Measurements from ENCODE around the gene C12orf60.

Gene C12orf60

DNA sequence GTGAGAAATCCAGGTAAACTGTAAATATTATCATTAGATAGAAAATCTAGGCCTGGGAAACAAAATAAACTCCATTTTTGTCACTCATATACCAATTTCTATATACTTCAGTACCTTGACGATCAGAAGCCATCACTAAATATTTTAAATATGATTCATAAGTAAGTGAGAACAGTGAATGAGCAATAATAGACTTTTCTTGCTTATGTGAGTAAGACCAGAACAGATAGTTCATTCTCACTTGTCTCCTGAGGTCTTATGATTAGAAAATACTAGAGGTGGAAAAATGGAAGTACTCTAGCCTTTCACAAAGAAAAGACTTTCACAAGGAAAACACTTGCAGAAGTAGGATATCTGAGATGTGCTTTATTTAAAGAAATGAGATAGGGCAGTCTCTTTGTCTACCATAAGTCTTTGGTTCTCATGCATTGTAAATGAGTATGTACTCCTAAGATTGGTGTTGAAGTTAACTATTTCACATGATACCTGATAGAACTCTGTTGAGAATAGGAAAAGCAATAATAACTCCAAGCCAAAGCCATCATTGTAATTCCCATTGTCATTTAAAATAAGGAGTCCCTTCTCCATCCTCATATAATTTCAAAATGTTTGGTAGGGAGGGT is 20.7 kb downstream of the C12orf60 start:
- Histone ChIP-seq H3K9ac (no peak overlapping the region), H2AFZ (ENCODE audit: low read depth) (no peak overlapping the region), H3K79me2 (ENCODE audit: insufficient read depth, low read depth) (no peaks in the 10 kb centered on the region), H3K4me3 (IDR thresholded peaks at IDR 0.05; ENCODE audit: insufficient read depth, low read depth, low read length) (no peak overlapping the region), H3K4me1 (ENCODE audit: low read depth, poor library complexity, severe bottlenecking) (no peaks in the 10 kb centered on the region), H3K27ac (no peak overlapping the region), H4K20me1 (ENCODE audit: insufficient read depth) (no peaks in the 10 kb centered on the region), H3K36me3 (ENCODE audit: insufficient read depth) (no peaks in the 10 kb centered on the region), H3K4me2 (no peak overlapping the region), H3K27me3 (ENCODE audit: insufficient read depth, low read depth) (no peaks in the 10 kb centered on the region)
- TF ChIP-seq, protein P1, sequence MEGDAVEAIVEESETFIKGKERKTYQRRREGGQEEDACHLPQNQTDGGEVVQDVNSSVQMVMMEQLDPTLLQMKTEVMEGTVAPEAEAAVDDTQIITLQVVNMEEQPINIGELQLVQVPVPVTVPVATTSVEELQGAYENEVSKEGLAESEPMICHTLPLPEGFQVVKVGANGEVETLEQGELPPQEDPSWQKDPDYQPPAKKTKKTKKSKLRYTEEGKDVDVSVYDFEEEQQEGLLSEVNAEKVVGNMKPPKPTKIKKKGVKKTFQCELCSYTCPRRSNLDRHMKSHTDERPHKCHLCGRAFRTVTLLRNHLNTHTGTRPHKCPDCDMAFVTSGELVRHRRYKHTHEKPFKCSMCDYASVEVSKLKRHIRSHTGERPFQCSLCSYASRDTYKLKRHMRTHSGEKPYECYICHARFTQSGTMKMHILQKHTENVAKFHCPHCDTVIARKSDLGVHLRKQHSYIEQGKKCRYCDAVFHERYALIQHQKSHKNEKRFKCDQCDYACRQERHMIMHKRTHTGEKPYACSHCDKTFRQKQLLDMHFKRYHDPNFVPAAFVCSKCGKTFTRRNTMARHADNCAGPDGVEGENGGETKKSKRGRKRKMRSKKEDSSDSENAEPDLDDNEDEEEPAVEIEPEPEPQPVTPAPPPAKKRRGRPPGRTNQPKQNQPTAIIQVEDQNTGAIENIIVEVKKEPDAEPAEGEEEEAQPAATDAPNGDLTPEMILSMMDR (conservative IDR thresholded peaks at IDR 0.05; ENCODE audit: low read depth, low read length), result no peak

DNA sequence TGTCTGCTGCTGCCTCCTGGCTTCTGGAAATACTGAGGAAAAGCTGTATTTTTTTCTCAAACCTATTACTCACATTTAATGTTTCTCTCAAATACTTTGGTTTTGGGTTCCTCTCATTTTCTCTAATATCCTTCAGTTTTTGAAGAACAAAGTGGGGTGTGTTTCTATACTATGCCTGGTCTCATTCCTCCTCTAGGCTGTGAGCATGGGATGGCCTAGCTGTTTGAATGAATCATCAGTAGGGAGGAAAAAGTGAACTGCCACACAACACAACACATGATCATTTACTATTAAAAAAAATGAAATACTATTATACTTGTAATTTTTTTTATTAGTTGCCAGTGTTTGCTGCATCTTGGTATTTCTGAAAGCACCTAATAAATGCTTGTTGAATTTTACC is 21.8 kb downstream of the C12orf60 start:
- H4K20me1 ChIP-seq (ENCODE audit: insufficient read depth), result no peaks in the 10 kb centered on the region
- H3K36me3 ChIP-seq (ENCODE audit: insufficient read depth), result no peaks in the 10 kb centered on the region
- no peak overlapping the region for H2AFZ ChIP-seq (ENCODE audit: low read depth)
- H3K4me1 ChIP-seq (ENCODE audit: low read depth, poor library complexity, severe bottlenecking), result no peaks in the 10 kb centered on the region
- no peak overlapping the region for H3K4me2 ChIP-seq
- H3K27ac ChIP-seq, result no peak overlapping the region
- H3K79me2 ChIP-seq (ENCODE audit: insufficient read depth, low read depth), result no peaks in the 10 kb centered on the region
- TF ChIP-seq, protein P1 (conservative IDR thresholded peaks at IDR 0.05; ENCODE audit: low read depth, low read length), result no peak
- no peak overlapping the region for H3K4me3 ChIP-seq (IDR thresholded peaks at IDR 0.05; ENCODE audit: insufficient read depth, low read depth, low read length)
- no peaks in the 10 kb centered on the region for H3K27me3 ChIP-seq (ENCODE audit: insufficient read depth, low read depth)
- no peak overlapping the region for H3K9ac ChIP-seq

DNA sequence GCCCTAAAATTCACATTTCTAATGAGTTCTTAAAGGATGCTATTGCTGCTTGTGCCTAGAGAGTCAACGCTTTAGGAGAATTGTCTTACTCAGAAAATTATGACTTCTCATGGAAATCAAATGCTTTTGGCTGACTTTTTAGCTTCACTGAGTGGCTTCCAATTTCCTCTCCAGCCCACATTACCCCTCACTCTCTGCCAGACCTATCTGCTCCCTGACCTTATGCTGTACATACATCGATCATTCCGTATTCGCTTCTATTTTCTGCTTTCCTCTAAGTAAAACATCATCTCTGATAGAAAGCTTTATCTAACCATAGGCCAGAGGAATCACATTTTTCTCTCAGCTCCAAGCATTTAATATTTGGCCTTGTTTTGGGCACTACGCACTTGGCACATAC is 23.0 kb downstream of the C12orf60 start:
- H3K4me3 ChIP-seq (IDR thresholded peaks at IDR 0.05; ENCODE audit: insufficient read depth, low read depth, low read length), result no peak overlapping the region
- no peak overlapping the region for H3K27ac ChIP-seq
- no peaks in the 10 kb centered on the region for H3K4me1 ChIP-seq (ENCODE audit: low read depth, poor library complexity, severe bottlenecking)
- no peak overlapping the region for H2AFZ ChIP-seq (ENCODE audit: low read depth)
- H3K79me2 ChIP-seq (ENCODE audit: insufficient read depth, low read depth), result no peaks in the 10 kb centered on the region
- no peaks in the 10 kb centered on the region for H4K20me1 ChIP-seq (ENCODE audit: insufficient read depth)
- no peak overlapping the region for H3K4me2 ChIP-seq
- no peak overlapping the region for H3K9ac ChIP-seq
- no peaks in the 10 kb centered on the region for H3K36me3 ChIP-seq (ENCODE audit: insufficient read depth)
- TF ChIP-seq, protein P1 (conservative IDR thresholded peaks at IDR 0.05; ENCODE audit: low read depth, low read length), result no peak
- H3K27me3 ChIP-seq (ENCODE audit: insufficient read depth, low read depth), result no peaks in the 10 kb centered on the region

DNA sequence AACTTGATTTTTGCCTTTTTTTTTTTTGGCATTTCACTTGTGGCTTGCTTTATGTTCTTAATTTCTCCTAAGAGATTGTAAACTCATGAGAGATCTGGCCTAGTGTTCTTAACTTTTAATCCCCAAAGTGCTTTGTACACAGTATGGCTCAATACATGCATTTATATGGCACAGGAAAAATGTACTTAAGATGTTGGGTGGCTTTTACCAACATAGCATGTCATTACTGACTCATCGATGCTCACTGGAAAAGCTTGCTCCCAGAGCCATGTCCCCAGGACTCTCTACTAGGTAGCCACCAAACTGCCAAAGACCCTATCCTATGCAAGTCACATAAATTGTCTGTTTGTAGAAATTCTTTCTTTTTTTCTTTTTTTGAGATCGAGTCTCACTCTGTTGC is 23.6 kb downstream of the C12orf60 start:
- TF ChIP-seq, protein P1 (conservative IDR thresholded peaks at IDR 0.05; ENCODE audit: low read depth, low read length), result no peak
- no peak overlapping the region for H3K27ac ChIP-seq
- H3K9ac ChIP-seq, result no peak overlapping the region
- no peak overlapping the region for H3K4me3 ChIP-seq (IDR thresholded peaks at IDR 0.05; ENCODE audit: insufficient read depth, low read depth, low read length)
- H3K4me1 ChIP-seq (ENCODE audit: low read depth, poor library complexity, severe bottlenecking), result no peaks in the 10 kb centered on the region
- H2AFZ ChIP-seq (ENCODE audit: low read depth), result no peak overlapping the region
- no peaks in the 10 kb centered on the region for H3K27me3 ChIP-seq (ENCODE audit: insufficient read depth, low read depth)
- no peak overlapping the region for H3K4me2 ChIP-seq
- H4K20me1 ChIP-seq (ENCODE audit: insufficient read depth), result no peaks in the 10 kb centered on the region
- no peaks in the 10 kb centered on the region for H3K36me3 ChIP-seq (ENCODE audit: insufficient read depth)
- H3K79me2 ChIP-seq (ENCODE audit: insufficient read depth, low read depth), result no peaks in the 10 kb centered on the region
